ENCODE results near the gene AP3D1.

GRCh38 chr19:2111425-2111824 lies 39.9 kb downstream of the AP3D1 start:
- no peak for TF ChIP-seq CTCF (IDR thresholded peaks at IDR 0.05)
- no peak for TF ChIP-seq EZH2 (IDR thresholded peaks at IDR 0.05)

Measured in neural progenitor cell (in vitro differentiated cells).